IMR-90 (cell line): ENCODE results near the gene CCDC136.

ENCODE experiments used
- BHLHE40 ChIP-seq: fragments of 150-350 bp; IDR thresholded peaks from 2 replicates; pipeline ENCODE4 v1.6.1; 2016; ENCODE audit warnings: mild to moderate bottlenecking, low read depth, low read length
- CEBPB ChIP-seq: IDR thresholded peaks from 2 replicates; pipeline ENCODE4 v1.6.1; 2012; ENCODE audit warnings: low read depth, low read length, improper control_type of control experiment
- CHD1 ChIP-seq: IDR thresholded peaks from 2 replicates; pipeline ENCODE4 v1.6.1; 2012; ENCODE audit warnings: low read depth, low read length, improper control_type of control experiment
- CTCF ChIP-seq: conservative IDR thresholded peaks from 2 replicates; pipeline ENCODE4 v1.5.1; 2012; ENCODE audit warnings: mild to moderate bottlenecking, low read depth, low read length, improper control_type of control experiment
- FOS ChIP-seq: fragments of 150-350 bp; IDR thresholded peaks from 2 replicates; pipeline ENCODE4 v1.6.1; 2016; ENCODE audit warnings: low read depth, low read length
- MAFK ChIP-seq: IDR thresholded peaks from 2 replicates; pipeline ENCODE4 v1.6.1; 2012; ENCODE audit warnings: low read depth, low read length, improper control_type of control experiment
- MAZ ChIP-seq: IDR thresholded peaks from 2 replicates; pipeline ENCODE4 v1.6.1; 2012; ENCODE audit warnings: low read depth, mild to moderate bottlenecking, low read length, improper control_type of control experiment, moderate library complexity, borderline replicate concordance
- MXI1 ChIP-seq: IDR thresholded peaks from 2 replicates; pipeline ENCODE4 v1.6.1; 2012; ENCODE audit warnings: low read depth, mild to moderate bottlenecking, low read length, moderate library complexity, borderline replicate concordance
- POLR2A ChIP-seq: IDR thresholded peaks from 2 replicates; pipeline ENCODE4 v1.6.1; 2012; ENCODE audit warnings: mild to moderate bottlenecking, low read depth, low read length
- RAD21 ChIP-seq: IDR thresholded peaks from 2 replicates; pipeline ENCODE4 v1.6.1; 2012; ENCODE audit warnings: low read length, improper control_type of control experiment
- RFX5 ChIP-seq: IDR thresholded peaks from 2 replicates; pipeline ENCODE4 v1.8.0; 2012; ENCODE audit warnings: low read depth, mild to moderate bottlenecking, low read length, moderate library complexity
- SMC3 ChIP-seq: fragments of 150-350 bp; IDR thresholded peaks from 2 replicates; pipeline ENCODE4 v1.6.1; 2016; ENCODE audit warnings: low read depth, mild to moderate bottlenecking, antibody characterized with exemption, low read length, moderate library complexity
- USF2 ChIP-seq: fragments of 150-350 bp; IDR thresholded peaks from 2 replicates; pipeline ENCODE4 v1.6.1; 2017; ENCODE audit warnings: mild to moderate bottlenecking, antibody characterized with exemption, low read length, low read depth

GRCh38 chr7:128755075-128755818 lies 36.5 kb upstream of the CCDC136 start:
- TF ChIP-seq CTCF: no peak
- TF ChIP-seq MAZ: no peak
- no peak for TF ChIP-seq RFX5
- TF ChIP-seq POLR2A: no peak
- no peak for TF ChIP-seq MAFK
- no peak for TF ChIP-seq SMC3
- no peak for TF ChIP-seq MXI1
- TF ChIP-seq FOS: no peak
- TF ChIP-seq CHD1: no peak
- no peak for TF ChIP-seq CEBPB
- no peak for TF ChIP-seq USF2
- TF ChIP-seq BHLHE40: no peak
- TF ChIP-seq RAD21: no peak
